Hepatic stellate cell (primary cell): ENCODE data around the gene CMSS1.
A peak's percentile ranks its signal among the peaks of the same experiment; 100 is the strongest.
"Not testable (repeated sequence)": the region's sequence is repeated elsewhere in the genome, so short reads cannot be mapped to it uniquely, and the experiment has no call there.

Source experiments
- DNase-seq: peaks from one replicate; pipeline ENCODE4 v3.0.0; 2011; ENCODE audit warnings: low spot score

The CMSS1 gene

DNA sequence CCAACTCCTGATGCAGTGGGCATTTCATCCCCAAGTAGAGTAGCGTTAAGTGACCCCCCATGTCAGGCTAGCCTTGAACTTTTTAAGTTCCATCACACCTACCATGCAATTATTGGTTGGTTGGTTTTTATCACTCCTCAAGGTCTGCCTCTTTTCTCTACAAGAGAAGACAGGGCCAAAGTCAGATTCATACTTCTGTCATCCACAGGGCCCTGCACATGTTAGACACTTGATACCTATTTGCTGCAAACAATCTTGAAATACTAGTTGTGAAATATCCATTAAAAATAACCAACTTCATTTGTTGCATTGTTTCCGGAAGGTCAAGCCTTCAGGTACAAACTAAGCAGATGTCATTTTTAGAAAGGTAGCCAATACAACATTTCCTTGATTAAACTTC, 1.2 kb downstream of the CMSS1 start:
- no peak for DNase-seq

DNA sequence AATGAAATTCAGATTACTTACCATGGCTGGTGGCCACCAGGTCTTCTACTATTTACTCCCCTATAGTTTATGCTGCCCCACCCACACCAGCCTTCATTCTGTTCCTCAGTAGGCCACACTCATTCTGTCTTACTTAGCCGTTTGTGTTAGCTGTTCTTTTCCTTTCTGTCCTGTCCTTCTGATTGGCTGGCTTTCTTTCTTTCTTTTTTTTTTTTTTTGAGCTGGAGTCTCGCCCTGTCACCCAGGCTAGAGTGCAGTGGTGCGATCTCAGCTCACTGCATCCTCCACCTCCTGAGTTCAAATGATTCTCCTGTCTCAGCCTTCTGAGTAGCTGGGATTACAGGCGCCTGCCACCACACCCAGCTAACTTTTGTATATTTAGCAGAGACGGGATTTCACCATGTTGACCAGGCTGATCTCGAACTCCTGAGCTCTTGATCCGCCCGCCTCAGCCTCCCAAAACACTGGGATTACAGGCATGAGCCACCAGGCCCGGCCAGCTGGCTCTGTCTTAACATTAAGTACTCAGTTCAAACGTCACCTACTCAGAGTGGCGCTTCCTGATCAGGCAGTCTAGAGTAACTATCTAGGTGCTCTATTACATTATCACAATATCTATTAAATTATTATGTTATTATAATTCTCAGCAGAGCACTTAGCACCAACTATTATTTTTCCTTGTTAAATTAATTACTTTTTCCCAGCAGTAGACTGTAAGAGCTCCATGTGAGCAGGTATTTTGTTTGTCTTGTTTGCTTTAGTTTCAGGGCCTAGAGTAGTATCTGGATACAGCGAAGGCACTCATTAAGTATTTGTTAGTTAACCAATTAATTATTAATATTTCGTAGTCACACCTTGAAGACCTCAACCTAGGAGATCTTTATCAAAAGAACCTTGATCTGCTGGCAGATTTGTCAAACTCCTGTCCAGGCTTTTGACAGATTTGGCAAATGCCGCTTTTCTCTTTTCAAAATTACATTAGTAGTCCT, 6.4 kb downstream of the CMSS1 start:
- DNase-seq, result no peak

GRCh38 chr3:99825004-99825640, 7.5 kb downstream of the CMSS1 start:
- peak; percentile 24 for DNase-seq

DNA sequence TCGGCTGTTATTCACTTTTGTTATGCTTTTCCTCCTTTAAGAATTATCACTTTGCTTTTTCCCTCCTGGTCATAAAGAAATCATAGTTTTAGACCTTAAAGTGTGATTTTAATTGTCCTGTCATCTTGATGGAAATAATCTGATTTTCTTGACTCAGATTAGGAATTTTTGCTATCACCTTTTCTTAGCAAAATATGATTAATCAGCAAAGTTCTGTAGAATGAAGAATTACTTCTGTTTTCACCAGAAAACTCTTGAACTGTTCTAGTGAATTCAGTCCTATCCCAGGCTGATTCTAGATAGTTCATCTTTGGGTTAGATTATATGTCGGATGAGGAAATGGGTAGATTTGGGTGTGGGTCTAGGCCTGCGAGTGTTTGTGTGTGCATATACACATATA, 12.2 kb downstream of the CMSS1 start:
- DNase-seq, result no peak

DNA sequence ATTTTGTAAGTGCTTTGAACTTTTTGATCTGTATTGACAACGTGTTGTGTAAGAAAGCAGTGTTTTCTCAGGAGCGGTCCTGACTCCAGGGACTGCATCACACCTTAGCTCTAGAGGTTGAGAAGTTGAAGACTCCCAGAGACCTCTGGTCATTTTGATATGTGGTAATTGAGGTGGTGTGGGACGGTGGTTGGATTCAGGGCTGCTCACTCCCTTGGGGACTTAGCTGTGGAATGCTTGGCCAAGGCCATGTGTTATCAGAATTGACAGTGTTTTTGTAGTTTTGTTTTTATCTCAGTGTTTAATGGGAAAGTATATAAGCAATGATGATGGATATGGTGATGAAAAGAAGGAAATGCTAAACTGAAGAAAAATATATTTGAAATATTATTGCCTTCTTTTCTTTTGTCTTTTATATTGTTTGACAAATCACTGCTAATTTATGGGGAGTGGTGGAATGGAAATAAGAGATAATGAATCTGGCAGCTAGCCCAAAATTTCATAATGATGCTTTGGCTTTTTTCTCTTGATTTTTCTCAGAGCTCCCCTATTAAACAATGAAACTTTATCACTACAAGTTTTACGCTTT, 16.0 kb downstream of the CMSS1 start:
- DNase-seq, result no peak

DNA sequence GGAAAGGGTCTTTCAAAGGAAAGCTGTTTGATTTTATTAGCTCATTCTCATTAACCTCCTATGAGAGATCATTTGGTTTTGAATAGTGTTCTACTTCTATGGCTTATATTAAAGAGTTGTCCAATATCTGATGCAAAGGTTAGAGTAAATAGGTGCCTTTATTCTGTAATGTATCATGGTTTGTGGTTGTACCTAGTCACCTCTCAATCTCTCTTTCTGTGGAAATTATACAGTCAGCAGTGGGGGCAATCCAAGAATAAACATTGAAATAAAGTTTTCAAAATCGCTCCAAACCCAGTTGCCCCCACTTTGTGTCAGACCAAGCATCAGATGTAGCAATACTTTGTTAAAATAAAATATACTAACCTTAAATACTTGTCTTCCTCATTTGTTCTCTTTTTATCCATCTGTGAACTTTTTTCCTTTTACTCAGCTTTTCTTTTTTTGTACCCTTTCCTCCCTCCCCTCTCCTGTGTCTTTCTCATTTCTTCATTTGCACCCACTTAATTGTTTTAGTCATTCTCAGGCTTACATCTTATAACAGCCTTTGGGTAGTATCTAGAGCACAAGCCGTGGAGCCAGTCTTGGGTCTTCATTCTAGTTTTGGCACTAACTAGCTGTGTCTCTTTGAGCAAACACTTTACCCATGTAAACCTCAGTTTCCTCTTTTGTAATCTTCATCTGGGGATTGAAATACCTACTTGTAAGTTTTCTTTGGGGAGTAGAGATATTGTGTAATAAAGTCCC, 16.7 kb downstream of the CMSS1 start:
- DNase-seq, result no peak

DNA sequence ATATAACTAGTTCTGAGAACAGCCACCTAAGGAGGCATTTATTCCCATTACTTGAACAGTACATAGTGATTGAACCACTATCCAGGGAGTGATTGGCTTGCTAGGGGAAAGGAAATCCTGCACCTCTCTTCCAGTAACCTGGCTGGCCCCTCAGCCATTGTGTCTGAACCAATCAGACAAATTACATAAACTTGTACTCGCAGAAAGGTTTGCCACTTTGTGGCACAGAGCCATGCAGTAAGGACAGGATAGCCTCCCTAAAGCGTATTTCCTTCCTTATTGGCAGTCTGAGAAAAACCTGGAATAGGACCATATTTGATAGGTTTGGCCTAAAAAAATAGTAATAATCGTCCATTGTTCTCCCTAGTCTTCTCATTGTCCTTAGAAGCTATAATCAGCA, 19.0 kb downstream of the CMSS1 start:
- DNase-seq, result no peak

GRCh38 chr3:99837715-99838114, 20.1 kb downstream of the CMSS1 start:
- DNase-seq, result no peak

DNA sequence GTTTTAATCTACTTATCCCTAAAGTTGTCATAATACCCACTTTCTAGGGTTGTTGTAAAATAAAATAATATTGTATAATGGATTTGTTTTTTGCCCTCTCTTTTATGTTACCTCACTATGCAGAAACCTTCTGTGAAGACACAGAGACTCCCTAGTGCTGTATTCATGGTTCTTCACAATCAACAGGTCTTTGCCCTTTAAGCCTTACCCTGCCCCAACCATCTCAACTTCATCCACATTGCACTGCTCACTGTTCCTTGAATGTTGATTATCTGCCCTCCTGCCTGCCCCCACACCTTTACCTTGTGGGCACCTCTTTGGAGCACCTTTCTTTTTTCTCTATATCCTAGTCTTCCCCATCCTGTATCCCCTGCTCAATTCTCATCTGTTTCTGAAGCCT, 21.1 kb downstream of the CMSS1 start:
- DNase-seq, result no peak

DNA sequence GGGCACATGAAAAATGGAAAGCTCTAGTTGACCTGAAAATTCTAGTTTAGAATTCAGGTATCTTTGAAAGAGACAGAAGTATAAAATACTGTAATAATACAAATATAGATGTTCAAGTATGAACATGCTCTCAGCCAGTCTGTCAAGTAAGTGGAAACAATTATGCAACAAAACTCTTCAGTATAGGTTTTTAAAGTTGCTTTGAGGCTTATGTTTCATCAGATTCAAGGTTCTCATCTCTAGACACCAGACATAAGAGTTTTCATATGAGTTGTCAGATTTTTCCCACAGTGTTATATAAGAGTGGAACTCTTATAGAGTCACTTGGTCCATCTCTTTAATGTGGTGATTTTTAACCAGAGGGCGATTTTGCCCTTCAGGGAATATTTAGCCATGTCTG, 22.0 kb downstream of the CMSS1 start:
- DNase-seq, result no peak

GRCh38 chr3:99841949-99842348, 24.3 kb downstream of the CMSS1 start:
- DNase-seq, result not testable (repeated sequence)

DNA sequence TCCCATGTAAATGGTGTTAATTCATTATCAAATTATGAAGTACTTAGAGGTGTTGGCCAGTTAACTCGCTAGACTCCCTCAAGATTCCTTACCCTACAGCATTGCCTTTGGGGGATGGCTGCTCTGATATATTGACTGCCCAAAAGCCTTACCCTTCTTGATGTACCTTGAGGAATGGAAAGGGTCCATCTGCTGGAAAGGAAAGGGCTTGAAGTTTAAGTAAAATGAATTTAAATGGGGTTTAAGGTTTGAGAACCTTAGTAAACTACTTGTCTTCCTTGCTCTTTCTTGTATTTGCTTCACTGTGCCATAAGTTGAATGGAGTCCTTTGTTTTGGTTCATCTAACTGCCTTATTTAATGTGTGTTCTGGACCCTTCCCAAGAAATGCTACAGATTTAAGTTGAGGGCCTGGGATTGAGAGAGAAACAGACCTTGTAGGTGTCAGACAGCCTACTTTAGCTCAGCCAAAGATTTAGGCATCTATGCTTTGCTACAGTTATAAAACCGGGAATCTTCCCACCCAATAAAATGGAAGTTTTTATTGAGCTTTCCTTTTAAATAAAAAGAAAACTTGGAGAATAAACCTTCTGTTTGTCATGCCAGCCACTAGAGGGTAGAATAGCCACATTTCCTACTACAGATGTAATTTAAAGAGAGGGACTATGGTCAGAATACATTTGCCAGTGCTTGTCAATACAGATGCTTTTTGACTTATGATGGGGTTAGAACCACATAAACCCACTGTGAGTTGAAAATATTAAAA, 25.3 kb downstream of the CMSS1 start:
- peak; percentile 15 for DNase-seq

- DNase-seq, result no peak
These were observed 26.1 kb downstream of the CMSS1 start for GRCh38 chr3:99843590-99844258.

DNA sequence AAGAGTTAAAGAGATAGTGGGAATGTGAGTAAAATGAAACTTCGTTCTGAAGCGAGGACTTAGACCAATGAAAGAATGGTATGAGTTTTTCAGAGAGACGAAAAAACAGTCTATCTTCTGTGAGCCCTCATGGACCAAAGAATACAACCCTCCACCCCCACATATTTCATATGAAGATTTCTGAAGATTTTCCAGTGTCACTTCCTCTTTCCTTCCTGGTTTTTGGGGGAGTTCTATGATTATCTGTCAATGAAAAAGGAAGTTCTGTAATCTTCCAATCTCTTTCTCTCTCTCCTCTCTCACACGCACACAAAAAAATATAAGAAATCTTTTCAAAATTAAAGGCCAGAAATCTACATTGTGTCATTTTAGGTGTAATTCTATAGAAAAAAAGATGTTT, 27.7 kb downstream of the CMSS1 start:
- DNase-seq, result no peak

GRCh38 chr3:99845999-99846398, 28.3 kb downstream of the CMSS1 start:
- DNase-seq, result no peak

- no peak for DNase-seq
These were observed 29.0 kb downstream of the CMSS1 start for GRCh38 chr3:99846477-99847160.

DNA sequence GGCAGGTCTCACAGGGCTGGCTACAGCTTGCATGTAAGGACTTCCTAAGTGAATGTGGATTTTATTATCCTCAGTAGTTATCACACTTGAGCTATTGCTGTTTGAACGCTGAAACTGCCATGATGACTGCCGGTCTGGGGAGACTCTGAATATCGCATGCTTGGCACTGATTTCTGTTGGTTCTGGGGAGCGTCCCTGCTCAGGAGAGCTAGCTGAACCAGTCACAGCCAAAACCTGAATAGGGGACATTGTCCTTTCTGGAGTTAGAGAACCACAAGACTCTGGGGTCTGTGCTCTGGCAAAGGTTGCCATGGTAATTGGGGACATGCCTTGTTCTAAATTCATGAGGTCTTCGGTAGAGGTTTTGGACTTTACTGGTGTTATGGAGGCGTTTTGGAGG, 30.8 kb downstream of the CMSS1 start:
- no peak for DNase-seq

DNA sequence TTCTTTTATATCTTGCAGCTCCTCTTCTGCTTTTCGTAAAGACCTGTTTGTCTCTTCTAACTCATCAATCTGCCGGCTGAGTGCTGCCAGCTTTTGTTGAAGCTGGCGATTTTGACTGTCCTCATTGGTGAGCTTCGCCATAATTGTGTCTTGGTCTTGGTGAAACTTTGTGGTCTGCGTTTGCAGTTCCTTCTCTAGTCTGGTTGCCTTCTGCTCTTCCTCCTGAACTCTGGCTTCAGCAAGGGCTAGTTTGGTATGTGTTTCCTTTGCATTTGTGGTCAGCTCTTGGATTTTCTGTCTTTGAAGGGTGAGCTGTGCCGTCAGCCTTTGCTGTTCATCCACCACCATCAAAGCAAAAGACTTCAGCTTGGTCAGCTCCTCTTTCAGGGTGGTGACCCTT, 32.9 kb downstream of the CMSS1 start:
- DNase-seq, result no peak

- DNase-seq, result no peak
These were observed 34.3 kb downstream of the CMSS1 start for GRCh38 chr3:99851955-99852354.

GRCh38 chr3:99852851-99853250, 35.2 kb downstream of the CMSS1 start:
- no peak for DNase-seq
